ENCODE measurements around the gene RARRES1. TPM values are rescaled to one million over a fixed set of nuclear protein-coding genes. Genes with fewer than 3 reads are reported as not detected.

The RARRES1 gene
- total RNA-seq, 2 donors from 2014 or later, result 67.9 to 138 TPM

GRCh38 chr3:158671821-158672214 lies 60.4 kb downstream of the RARRES1 start:
- TF ChIP-seq CTCF (IDR thresholded peaks at IDR 0.05) (no peak), POLR2A (IDR thresholded peaks at IDR 0.05) (no peak), POLR2AphosphoS5 (IDR thresholded peaks at IDR 0.05) (no peak)
- no peak for DNase-seq (ENCODE audit: low spot score)
- WGBS, result 6% methylated on average over 6 of the region's 6 CpGs
- Histone ChIP-seq H3K36me3 (no peaks in the 10 kb centered on the region), H3K4me1 (replicated peaks) (no peaks in the 10 kb centered on the region), H3K27me3 (replicated peaks; ENCODE audit: insufficient read depth) (no peaks in the 10 kb centered on the region), H3K27ac (peak overlapping the region; percentile 79), H3K4me3 (peak overlapping the region; percentile 35 to 48), H3K9me3 (no peaks in the 10 kb centered on the region)
- intact Hi-C loops (cut with DNase I), result loop anchor here (5.0 kb wide), 1 partner anchor 55 kb away; no protein-coding TSS in a partner anchor

- Histone ChIP-seq H3K4me1 (replicated peaks) (no peaks in the 10 kb centered on the region), H3K9me3 (no peaks in the 10 kb centered on the region), H3K27ac (peak overlapping the region in 1 of 2 donors; percentile 15), H3K27me3 (replicated peaks; ENCODE audit: insufficient read depth) (no peaks in the 10 kb centered on the region), H3K36me3 (no peaks in the 10 kb centered on the region), H3K4me3 (no peak overlapping the region)
- WGBS, result 27% methylated on average over 2 of the region's 2 CpGs
- intact Hi-C loops (cut with DNase I), result no loop called here
- DNase-seq (ENCODE audit: low spot score), result peak; percentile 33
- TF ChIP-seq POLR2AphosphoS5 (IDR thresholded peaks at IDR 0.05), result peak; percentile 69
- TF ChIP-seq POLR2A (IDR thresholded peaks at IDR 0.05), result no peak
These were observed 63.8 kb downstream of the RARRES1 start for GRCh38 chr3:158668506-158668905.

GRCh38 chr3:158666416-158666815 lies 65.8 kb downstream of the RARRES1 start:
- intact Hi-C loops (cut with DNase I), result no loop called here
- Histone ChIP-seq H3K36me3 (no peaks in the 10 kb centered on the region), H3K27ac (no peak overlapping the region), H3K9me3 (no peaks in the 10 kb centered on the region), H3K4me1 (replicated peaks) (no peaks in the 10 kb centered on the region), H3K4me3 (no peak overlapping the region), H3K27me3 (replicated peaks; ENCODE audit: insufficient read depth) (no peaks in the 10 kb centered on the region)
- 74% methylated on average over 3 of the region's 3 CpGs for WGBS
- no peak for TF ChIP-seq POLR2A (IDR thresholded peaks at IDR 0.05)
- no peak for TF ChIP-seq POLR2AphosphoS5 (IDR thresholded peaks at IDR 0.05)
- no peak for TF ChIP-seq CTCF (IDR thresholded peaks at IDR 0.05)
- DNase-seq (ENCODE audit: low spot score), result no peak

- no peak for DNase-seq (ENCODE audit: low spot score)
- no peaks in the 10 kb centered on the region for H3K27me3 ChIP-seq (replicated peaks; ENCODE audit: insufficient read depth)
- intact Hi-C loops (cut with DNase I), result no loop called here
- H3K4me1 ChIP-seq (replicated peaks), result no peaks in the 10 kb centered on the region
- H3K36me3 ChIP-seq, result no peaks in the 10 kb centered on the region
- no peak for TF ChIP-seq POLR2AphosphoS5 (IDR thresholded peaks at IDR 0.05)
- TF ChIP-seq CTCF (IDR thresholded peaks at IDR 0.05), result no peak
- TF ChIP-seq POLR2A (IDR thresholded peaks at IDR 0.05), result no peak
- no peak overlapping the region for H3K4me3 ChIP-seq
- H3K9me3 ChIP-seq, result no peaks in the 10 kb centered on the region
- no peak overlapping the region for H3K27ac ChIP-seq
- WGBS, result 93% methylated on average over 1 of the region's 1 CpG
These were observed 68.4 kb downstream of the RARRES1 start for GRCh38 chr3:158663832-158664231.

- no peaks in the 10 kb centered on the region for H3K27me3 ChIP-seq (replicated peaks; ENCODE audit: insufficient read depth)
- TF ChIP-seq POLR2A (IDR thresholded peaks at IDR 0.05) (no peak), CTCF (IDR thresholded peaks at IDR 0.05) (no peak), POLR2AphosphoS5 (IDR thresholded peaks at IDR 0.05) (no peak)
- intact Hi-C loops (cut with DNase I), result no loop called here
- no peak overlapping the region for H3K27ac ChIP-seq
- DNase-seq (ENCODE audit: low spot score), result no peak
- H3K9me3 ChIP-seq, result no peaks in the 10 kb centered on the region
- WGBS, result 74% methylated on average over 1 of the region's 1 CpG
- no peak overlapping the region for H3K4me3 ChIP-seq
- no peaks in the 10 kb centered on the region for H3K4me1 ChIP-seq (replicated peaks)
- no peaks in the 10 kb centered on the region for H3K36me3 ChIP-seq
These were observed 69.0 kb downstream of the RARRES1 start for GRCh38 chr3:158663246-158663645.

Data from prostate gland (tissue), 2 donors.